Common myeloid progenitor, CD34-positive (primary cell): Measurements from ENCODE around the gene TBPL2.
"Not testable (repeated sequence)": the region's sequence is repeated elsewhere in the genome, so short reads cannot be mapped to it uniquely, and the experiment has no call there.

Experiments used
- CTCF ChIA-PET: fragments of 350-600 bp; sonication (Branson Sonifier 250); formaldehyde crosslinking; loops from one replicate; lab custom pipeline; 2021; ENCODE audit warnings: antibody characterized with exemption; lab: Charles Lee
- POLR2A ChIA-PET: fragments of 350-600 bp; sonication (Branson Sonifier 250); formaldehyde crosslinking; loops from one replicate; lab custom pipeline; 2021; ENCODE audit warnings: antibody characterized with exemption; lab: Charles Lee
- DNase-seq, 3 donors: peaks; one replicate each; pipeline versions ENCODE4 v3.0.0 to v3.0.0-alpha.2; 2013
- H3K27ac ChIP-seq, 2 experiments: 1 replicate in 1 of 2; 2 replicates in 1 of 2; pipeline ENCODE4 v1.7.0; 2013; ENCODE audit warnings: inconsistent platforms in 2 of 2, low read length in 2 of 2, mild to moderate bottlenecking in 2 of 2, low read depth in 1 of 2, moderate library complexity in 1 of 2; ENCODE audit not compliant: severe bottlenecking in 2 of 2, insufficient read depth in 1 of 2, poor library complexity in 1 of 2
- H3K27me3 ChIP-seq, 5 experiments: replicated peaks in 2 of 5; 1 replicate in 3 of 5; 2 replicates in 2 of 5; pipeline versions ENCODE4 v1.6.1 to v1.7.0; 2013; ENCODE audit warnings: low read length in 4 of 5, mild to moderate bottlenecking in 2 of 5, moderate library complexity in 2 of 5, inconsistent platforms in 1 of 5; ENCODE audit not compliant: insufficient read depth in 5 of 5, control insufficient read depth in 4 of 5
- H3K36me3 ChIP-seq, 4 experiments: 1 replicate in 2 of 4; 2 replicates in 2 of 4; pipeline versions ENCODE4 v1.6.1 to v1.7.0; 2013; ENCODE audit warnings: low read length in 3 of 4, control low read depth in 1 of 4, mild to moderate bottlenecking in 1 of 4; ENCODE audit not compliant: control insufficient read depth in 4 of 4, insufficient read depth in 4 of 4
- H3K4me1 ChIP-seq, 4 experiments: 1 replicate in 3 of 4; 2 replicates in 1 of 4; pipeline versions ENCODE4 v1.6.1 to v1.7.1; 2013; ENCODE audit warnings: low read length in 3 of 4, mild to moderate bottlenecking in 3 of 4, control low read depth in 1 of 4, inconsistent platforms in 1 of 4, moderate library complexity in 1 of 4; ENCODE audit not compliant: control insufficient read depth in 4 of 4, insufficient read depth in 4 of 4; ENCODE audit errors: control extremely low read depth in 1 of 4
- H3K4me3 ChIP-seq, 7 experiments: 1 replicate in 4 of 7; 2 replicates in 3 of 7; pipeline versions ENCODE4 v1.5.1 to v1.7.0; 2013; ENCODE audit warnings: mild to moderate bottlenecking in 7 of 7, low read length in 6 of 7, moderate library complexity in 6 of 7, inconsistent platforms in 2 of 7, low read depth in 2 of 7, control low read depth in 1 of 7; ENCODE audit not compliant: insufficient read depth in 4 of 7, control insufficient read depth in 1 of 7; ENCODE audit errors: extremely low read depth in 1 of 7
- H3K9me3 ChIP-seq, 5 experiments: 1 replicate in 4 of 5; 2 replicates in 1 of 5; pipeline versions ENCODE4 v1.6.1 to v1.7.1; 2013; ENCODE audit warnings: low read length in 4 of 5, mild to moderate bottlenecking in 2 of 5, inconsistent platforms in 1 of 5, low read depth in 1 of 5, moderate library complexity in 1 of 5; ENCODE audit not compliant: control insufficient read depth in 4 of 5, insufficient read depth in 2 of 5; ENCODE audit errors: control extremely low read depth in 1 of 5
- WGBS: methylation state at CpG from one replicate; pipeline ENCODE4 v1.1.5; 2013; ENCODE audit not compliant: insufficient coverage; 5-methylcytosine and 5-hydroxymethylcytosine counted together

The TBPL2 gene

GRCh38 chr14:55470025-55470424, 29.6 kb upstream of the TBPL2 start:
- CTCF ChIA-PET, result no interaction called here
- 100% methylated on average over 1 of the region's 1 CpG for WGBS

DNA sequence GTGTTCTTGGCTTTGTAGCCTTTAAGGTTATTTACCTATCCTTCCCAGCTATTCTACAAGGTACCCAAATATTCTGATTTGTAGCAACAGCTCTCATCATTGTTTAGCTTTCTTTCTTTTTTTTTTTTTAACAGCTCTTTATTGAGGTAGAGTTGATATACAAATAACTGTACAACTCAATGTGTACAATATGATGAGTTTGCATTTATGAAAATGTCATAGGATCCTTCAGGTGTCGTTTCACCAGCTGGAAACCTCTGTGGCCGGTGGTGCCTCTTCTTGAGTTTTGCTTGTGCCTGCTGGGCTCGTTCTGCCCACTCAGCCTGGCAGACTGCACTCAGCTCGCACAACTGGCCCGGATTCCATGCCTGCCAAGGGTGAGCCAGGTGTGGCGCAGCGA, 26.9 kb upstream of the TBPL2 start:
- Histone ChIP-seq H3K9me3 (peaks cover 0 to 12% (median 2%) of the 10 kb centered on the region in 5 experiments), H3K4me3 (no peak overlapping the region), H3K27me3 (no peaks in the 10 kb centered on the region), H3K36me3 (no peaks in the 10 kb centered on the region), H3K27ac (no peak overlapping the region), H3K4me1 (peaks cover 0 to 7% (median 0%) of the 10 kb centered on the region in 4 experiments)
- ChIA-PET CTCF (interaction anchor here (1.7 to 2.0 kb wide), 2 partner anchors 9 to 17 kb away, joined by 4 to 7 read pairs; no protein-coding TSS in a partner anchor), POLR2A (no interaction called here)
- no peak for DNase-seq
- 97% methylated on average over 7 of the region's 7 CpGs for WGBS

More at GRCh38 chr14:55470025-55470424, 29.6 kb upstream of the TBPL2 start:
- H3K4me3 ChIP-seq, result no peak overlapping the region
- H3K9me3 ChIP-seq, result peaks cover 0 to 12% (median 2%) of the 10 kb centered on the region in 5 experiments
- H3K27ac ChIP-seq, result no peak overlapping the region
- no peaks in the 10 kb centered on the region for H3K27me3 ChIP-seq
- no peaks in the 10 kb centered on the region for H3K36me3 ChIP-seq
- no peak for DNase-seq
- POLR2A ChIA-PET, result no interaction called here
- peaks cover 0 to 7% (median 0%) of the 10 kb centered on the region in 4 experiments for H3K4me1 ChIP-seq

DNA sequence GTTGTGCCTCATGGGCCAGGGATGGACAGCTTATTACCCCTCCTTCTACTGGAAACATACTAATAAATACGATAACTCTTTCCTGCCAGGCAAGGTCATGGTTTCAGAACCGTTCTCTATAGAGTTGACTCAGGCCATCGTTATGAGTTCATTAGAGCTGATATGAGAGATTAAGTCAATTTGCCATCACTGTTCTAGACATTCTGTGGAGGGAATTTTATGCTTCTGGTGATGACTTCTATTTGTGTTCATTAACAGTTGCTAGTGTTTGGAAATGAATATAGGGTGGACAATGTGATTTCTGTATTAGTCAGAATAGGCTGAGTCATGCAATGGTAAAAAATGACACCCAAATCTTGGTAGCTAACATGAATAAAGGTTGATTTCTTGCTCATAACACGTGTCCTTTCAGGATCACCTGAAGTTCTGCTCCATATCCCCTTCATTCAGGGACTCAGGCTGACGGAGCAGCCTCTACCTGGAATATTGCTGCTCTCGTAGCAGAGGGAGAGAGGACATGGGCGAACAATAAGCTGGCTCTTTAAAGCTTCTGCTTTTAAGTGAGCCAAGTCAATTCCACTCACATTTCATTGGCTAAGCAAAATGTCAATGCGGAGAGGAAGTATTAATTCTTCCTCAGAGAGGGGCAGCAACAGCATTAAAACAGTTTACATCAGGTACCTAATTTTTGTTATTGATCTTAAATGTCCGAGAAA, 18.5 kb upstream of the TBPL2 start:
- Histone ChIP-seq H3K27ac (no peak overlapping the region), H3K27me3 (no peaks in the 10 kb centered on the region), H3K4me3 (peak overlapping the region in 1 of 7 experiments; percentile 39), H3K36me3 (no peaks in the 10 kb centered on the region), H3K4me1 (peaks cover 0 to 10% (median 7%) of the 10 kb centered on the region in 4 experiments), H3K9me3 (no peaks in the 10 kb centered on the region)
- WGBS, result 77% methylated on average over 5 of the region's 9 CpGs
- DNase-seq, result peak in 2 of 3 donors; percentile 36 to 52
- ChIA-PET POLR2A (no interaction called here), CTCF (interaction anchor here (0.7 to 2.2 kb wide), 3 partner anchors 9 to 13 kb away, joined by 3 to 5 read pairs (median 4); no protein-coding TSS in a partner anchor)

DNA sequence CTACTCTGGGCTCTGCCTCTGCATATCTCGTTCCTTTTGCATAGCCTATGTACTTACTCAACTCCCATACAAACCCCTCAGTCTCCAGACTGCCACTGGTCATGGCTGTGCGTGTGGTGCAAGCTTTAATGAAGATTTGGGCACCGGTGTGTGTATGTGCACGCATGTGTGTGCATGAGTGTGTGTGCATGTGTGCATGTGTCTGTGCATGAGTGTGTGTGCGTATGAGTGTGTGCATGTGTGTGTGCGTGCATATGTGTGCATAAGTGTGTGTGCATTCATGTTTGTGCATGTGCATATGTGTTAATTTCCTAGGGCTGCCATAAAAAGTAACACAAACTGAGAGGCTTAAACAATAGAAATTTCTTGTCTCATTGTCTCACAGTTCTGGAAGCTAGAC, 17.1 kb upstream of the TBPL2 start:
- peaks cover 0 to 13% (median 8%) of the 10 kb centered on the region in 4 experiments for H3K4me1 ChIP-seq
- no peak for DNase-seq
- H3K36me3 ChIP-seq, result no peaks in the 10 kb centered on the region
- POLR2A ChIA-PET, result interaction anchor here (0.5 kb wide), 1 partner anchor 34 kb away, joined by 3 read pairs; no protein-coding TSS in a partner anchor
- WGBS, result 95% methylated on average over 4 of the region's 6 CpGs
- CTCF ChIA-PET, result interaction anchor here (0.9 kb wide), 1 partner anchor 21 kb away, joined by 3 read pairs; no protein-coding TSS in a partner anchor
- H3K9me3 ChIP-seq, result no peaks in the 10 kb centered on the region
- no peaks in the 10 kb centered on the region for H3K27me3 ChIP-seq
- H3K4me3 ChIP-seq, result no peak overlapping the region
- no peak overlapping the region for H3K27ac ChIP-seq

GRCh38 chr14:55456411-55456810, 16.0 kb upstream of the TBPL2 start:
- POLR2A ChIA-PET, H3K4me3 ChIP-seq, DNase-seq, H3K27me3 ChIP-seq, CTCF ChIA-PET, H3K27ac ChIP-seq, H3K9me3 ChIP-seq, H3K36me3 ChIP-seq: not testable (repeated sequence)
- peaks cover 0 to 20% (median 12%) of the 10 kb centered on the region in 4 experiments for H3K4me1 ChIP-seq
- whole genome bisulfite sequencing, result no CpG with 5 or more reads among the region's 34 CpGs

DNA sequence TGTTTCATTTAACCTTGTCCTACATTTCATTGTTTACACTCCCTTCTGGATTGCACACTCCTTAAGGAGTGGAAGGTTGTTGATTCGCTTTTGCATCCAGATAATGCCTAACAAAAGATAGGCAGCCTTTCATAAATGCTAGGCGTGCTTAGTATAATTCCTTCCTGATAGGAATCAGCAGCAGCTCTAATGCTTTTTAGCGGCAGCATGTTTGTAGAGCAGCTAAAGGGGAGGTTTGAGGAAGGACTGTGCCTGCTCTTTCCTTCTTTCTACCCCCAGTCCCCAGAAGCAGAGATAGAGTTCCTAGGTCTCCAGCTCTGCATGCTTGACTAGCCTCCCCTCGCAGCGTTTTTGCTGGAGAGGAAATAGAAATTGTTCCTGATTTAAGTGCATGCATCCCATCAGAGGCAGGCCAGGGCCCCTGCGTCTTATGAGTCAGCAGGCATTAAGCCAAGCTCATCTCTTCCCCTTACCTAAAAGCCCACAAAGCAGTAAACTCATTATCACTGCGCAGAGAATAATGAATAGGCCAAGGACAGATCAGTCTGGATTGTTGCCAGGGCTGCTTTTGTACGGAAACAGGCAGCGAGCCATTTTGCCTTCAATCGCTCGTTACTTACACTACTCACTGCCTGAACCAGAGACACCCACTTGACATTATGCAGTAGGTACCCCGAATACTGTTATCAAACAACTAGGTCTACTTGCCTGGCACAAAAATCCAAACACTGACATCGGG, 14.0 kb upstream of the TBPL2 start:
- Histone ChIP-seq H3K4me1 (peaks cover 7 to 35% (median 23%) of the 10 kb centered on the region in 4 experiments), H3K9me3 (no peaks in the 10 kb centered on the region), H3K27ac (no peak overlapping the region), H3K36me3 (no peaks in the 10 kb centered on the region), H3K4me3 (no peak overlapping the region), H3K27me3 (no peaks in the 10 kb centered on the region)
- ChIA-PET POLR2A (no interaction called here), CTCF (interaction anchor here (0.7 to 2.5 kb wide), 3 partner anchors 9 to 28 kb away, joined by 3 to 7 read pairs (median 3); no protein-coding TSS in a partner anchor)
- peak; percentile 59 to 89 (median 83) for DNase-seq
- WGBS, result 42% methylated on average over 8 of the region's 13 CpGs
